Measurements from ENCODE around the gene FIGNL2.

DNA sequence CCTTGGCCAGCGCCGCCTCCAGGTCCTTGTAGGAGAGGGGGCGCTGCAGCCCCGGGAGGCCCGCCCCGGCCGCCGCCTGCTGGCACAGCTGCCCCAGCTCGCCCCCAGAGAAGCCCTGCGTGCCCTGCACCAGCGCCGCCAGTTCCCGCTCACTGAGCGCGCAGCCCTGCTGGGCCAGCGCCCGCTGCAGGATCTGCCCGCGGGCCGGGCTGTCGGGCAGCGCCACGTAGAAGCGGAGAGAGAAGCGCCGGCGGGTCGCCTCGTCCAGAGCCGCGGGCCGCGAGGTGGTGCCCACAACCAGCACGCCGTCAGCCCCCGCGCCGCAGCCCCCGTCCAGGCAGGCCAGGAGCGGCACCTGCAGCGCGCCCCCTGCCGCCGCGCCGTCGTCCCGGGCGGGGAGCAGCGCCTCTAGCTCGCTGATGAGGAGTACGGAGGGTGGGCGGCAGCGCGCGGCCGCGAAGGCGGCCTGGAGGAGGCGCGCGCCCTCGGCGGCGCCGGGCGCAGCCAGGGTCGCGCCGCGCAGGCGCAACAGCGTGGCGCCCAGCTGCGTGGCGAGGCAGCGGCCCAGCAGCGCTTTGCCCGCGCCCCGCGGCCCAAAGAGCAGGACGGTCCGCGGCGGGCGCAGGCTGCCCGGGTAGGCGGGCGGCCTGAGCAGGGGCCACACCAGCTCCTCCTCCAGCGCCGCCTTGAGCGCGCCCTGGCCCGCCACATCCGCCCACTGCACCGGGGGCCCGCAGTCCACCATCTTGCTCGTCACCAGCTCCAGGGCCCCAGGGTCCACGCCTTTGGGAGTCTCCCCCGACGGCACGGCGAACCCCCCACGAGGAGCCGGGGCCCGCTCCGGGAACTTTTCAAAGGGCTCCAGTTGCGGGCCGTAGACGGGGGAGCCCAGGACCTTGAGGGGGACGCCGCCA lies 27.7 kb downstream of the FIGNL2 start:
- TF ChIP-seq POLR2AphosphoS5 (IDR thresholded peaks at IDR 0.05) (peak in 1 of 3 donors; percentile 20), POLR2A (IDR thresholded peaks at IDR 0.05) (no peak)
- TF ChIP-seq, protein P1, sequence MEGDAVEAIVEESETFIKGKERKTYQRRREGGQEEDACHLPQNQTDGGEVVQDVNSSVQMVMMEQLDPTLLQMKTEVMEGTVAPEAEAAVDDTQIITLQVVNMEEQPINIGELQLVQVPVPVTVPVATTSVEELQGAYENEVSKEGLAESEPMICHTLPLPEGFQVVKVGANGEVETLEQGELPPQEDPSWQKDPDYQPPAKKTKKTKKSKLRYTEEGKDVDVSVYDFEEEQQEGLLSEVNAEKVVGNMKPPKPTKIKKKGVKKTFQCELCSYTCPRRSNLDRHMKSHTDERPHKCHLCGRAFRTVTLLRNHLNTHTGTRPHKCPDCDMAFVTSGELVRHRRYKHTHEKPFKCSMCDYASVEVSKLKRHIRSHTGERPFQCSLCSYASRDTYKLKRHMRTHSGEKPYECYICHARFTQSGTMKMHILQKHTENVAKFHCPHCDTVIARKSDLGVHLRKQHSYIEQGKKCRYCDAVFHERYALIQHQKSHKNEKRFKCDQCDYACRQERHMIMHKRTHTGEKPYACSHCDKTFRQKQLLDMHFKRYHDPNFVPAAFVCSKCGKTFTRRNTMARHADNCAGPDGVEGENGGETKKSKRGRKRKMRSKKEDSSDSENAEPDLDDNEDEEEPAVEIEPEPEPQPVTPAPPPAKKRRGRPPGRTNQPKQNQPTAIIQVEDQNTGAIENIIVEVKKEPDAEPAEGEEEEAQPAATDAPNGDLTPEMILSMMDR (IDR thresholded peaks at IDR 0.05): peak in 3 of 7 experiments; percentile 4 to 57 (median 7)
